Osteoblast (primary cell): ENCODE data around the gene SLC43A3. TPM values are rescaled to one million over a fixed set of nuclear protein-coding genes. Genes with fewer than 3 reads are reported as not detected.

Experiments
- DNase-seq: peaks from one replicate; pipeline ENCODE4 v3.0.0; 2011; ENCODE audit warnings: low spot score, mixed read lengths; ENCODE audit not compliant: insufficient read length; ENCODE audit errors: missing footprints
- H2AFZ ChIP-seq: 2 replicates; pipeline ENCODE4 v1.6.0; 2011; ENCODE audit warnings: mild to moderate bottlenecking, low read length
- H3K27ac ChIP-seq: 2 replicates; pipeline ENCODE4 v1.5.1; 2011; ENCODE audit warnings: mild to moderate bottlenecking, low read depth, low read length, moderate library complexity
- H3K27me3 ChIP-seq: 2 replicates; pipeline ENCODE4 v1.6.0; 2012; ENCODE audit warnings: mild to moderate bottlenecking, control low read depth, inconsistent platforms, low read length, moderate library complexity; ENCODE audit not compliant: insufficient read depth
- H3K36me3 ChIP-seq: 2 replicates; pipeline ENCODE4 v1.5.1; 2011; ENCODE audit warnings: mild to moderate bottlenecking, low read length, control low read depth, moderate library complexity; ENCODE audit not compliant: insufficient read depth
- H3K4me1 ChIP-seq: 2 replicates; pipeline ENCODE4 v1.5.1; 2011; ENCODE audit warnings: mild to moderate bottlenecking, low read length, control low read depth, moderate library complexity; ENCODE audit not compliant: insufficient read depth
- H3K4me2 ChIP-seq: 2 replicates; pipeline ENCODE4 v1.6.0; 2011; ENCODE audit warnings: mild to moderate bottlenecking, low read length; ENCODE audit not compliant: insufficient read depth
- H3K4me3 ChIP-seq: fragments of 200-600 bp; sonication (generic); 3 replicates; pipeline ENCODE4 v1.5.1; 2012; ENCODE audit warnings: mild to moderate bottlenecking, low read length, inconsistent platforms; ENCODE audit not compliant: insufficient read depth
- H3K79me2 ChIP-seq: 2 replicates; pipeline ENCODE4 v1.6.0; 2012; ENCODE audit warnings: mild to moderate bottlenecking, low read length, control low read depth, inconsistent platforms; ENCODE audit not compliant: insufficient read depth
- H3K9me3 ChIP-seq: 2 replicates; pipeline ENCODE4 v1.5.1; 2011; ENCODE audit warnings: low read depth, low read length, control low read depth
- H4K20me1 ChIP-seq: 2 replicates; pipeline ENCODE4 v1.6.0; 2012; ENCODE audit warnings: mild to moderate bottlenecking, low read length, control low read depth; ENCODE audit not compliant: insufficient read depth
- CTCF ChIP-seq: IDR thresholded peaks from 2 replicates; pipeline ENCODE4 v1.5.1; 2011; ENCODE audit warnings: mild to moderate bottlenecking, low read depth, low read length, moderate library complexity; ENCODE audit errors: extremely low read depth
- total RNA-seq: library from RNA; depleted of rRNA; stranded (reverse); fragments of >200 nt; gene quantifications from 2 replicates; pipeline ENCODE4 v1.2.3, GENCODE V29; 2012

Gene SLC43A3
- total RNA-seq, 1 donor = 51.4 TPM

DNA sequence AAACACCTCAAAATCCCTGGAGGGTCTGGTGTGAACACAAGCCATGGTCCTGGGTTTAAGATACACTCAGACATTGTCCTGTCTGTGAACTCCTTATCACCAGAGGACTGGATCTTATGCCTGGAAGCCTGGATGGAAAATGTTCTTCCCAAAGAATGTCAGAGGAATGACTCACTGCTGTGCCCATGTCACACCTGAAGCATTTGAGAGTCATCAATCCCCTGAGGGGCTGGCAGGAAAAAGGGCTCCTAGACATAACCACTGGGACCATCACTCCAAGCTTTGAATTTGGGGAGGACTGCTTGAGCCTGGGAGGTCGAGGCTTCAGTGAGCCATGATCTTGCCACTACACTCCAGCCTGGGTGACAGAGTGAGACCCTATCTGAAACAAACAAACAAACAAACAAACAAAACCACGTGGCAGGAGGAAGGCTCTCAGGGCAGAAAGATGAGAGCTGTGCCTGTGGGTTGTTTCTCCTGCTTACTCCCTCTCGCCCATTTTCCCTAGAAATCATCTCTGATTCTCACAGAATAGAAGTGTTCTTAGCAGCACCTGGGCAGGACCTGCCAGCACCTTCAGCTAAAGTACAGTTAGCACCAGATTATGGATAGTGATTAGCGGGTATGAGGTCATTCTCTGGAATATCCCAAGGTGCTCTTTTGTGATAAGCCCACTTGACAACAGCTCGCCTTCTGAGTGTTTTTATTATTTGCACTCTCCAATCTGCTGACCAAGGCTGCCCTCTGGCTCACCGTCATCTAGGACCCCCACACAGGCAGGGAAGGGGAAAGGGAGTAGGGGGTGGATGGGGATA lies 24.5 kb downstream of the SLC43A3 start:
- H4K20me1 ChIP-seq = no peaks in the 10 kb centered on the region
- TF ChIP-seq CTCF = no peak
- H3K4me3 ChIP-seq = no peak overlapping the region
- H3K27ac ChIP-seq = no peak overlapping the region
- no peak overlapping the region for H2AFZ ChIP-seq
- no peak overlapping the region for H3K4me2 ChIP-seq
- peaks cover 5% of the 10 kb centered on the region for H3K27me3 ChIP-seq
- peaks cover 4% of the 10 kb centered on the region for H3K36me3 ChIP-seq
- H3K79me2 ChIP-seq = no peaks in the 10 kb centered on the region
- no peak for DNase-seq
- no peaks in the 10 kb centered on the region for H3K9me3 ChIP-seq
- H3K4me1 ChIP-seq = peaks cover 3% of the 10 kb centered on the region

DNA sequence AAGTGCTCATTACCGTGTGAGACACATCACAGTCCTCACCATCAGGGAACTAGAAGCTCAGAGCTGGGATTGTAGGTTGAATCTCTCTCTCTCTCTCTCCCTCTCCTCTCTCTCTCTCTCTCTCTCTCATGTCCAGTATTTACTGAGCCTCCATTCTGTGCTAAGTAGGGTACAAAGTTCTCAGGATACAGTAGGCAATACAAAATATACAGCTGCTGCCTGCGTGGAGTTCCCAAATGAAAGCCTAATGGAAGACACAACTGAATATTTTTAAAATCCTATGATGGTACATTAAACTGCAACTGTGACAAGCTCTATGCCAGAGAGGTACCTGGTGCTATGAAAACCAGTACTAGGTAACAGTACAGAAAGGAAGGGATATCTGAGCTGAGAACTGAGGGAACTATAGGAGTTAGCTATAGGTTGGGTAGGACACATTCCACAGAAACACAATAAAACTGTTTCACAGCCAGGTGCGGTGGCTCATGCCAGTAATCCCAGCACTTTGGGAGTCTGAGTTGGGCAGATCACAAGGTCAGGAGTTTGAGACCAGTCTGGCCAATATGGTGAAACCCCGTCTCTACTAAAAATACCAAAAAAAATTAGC lies 26.8 kb downstream of the SLC43A3 start:
- Histone ChIP-seq H3K4me3 (no peak overlapping the region), H3K4me2 (no peak overlapping the region), H3K9me3 (no peaks in the 10 kb centered on the region), H3K79me2 (no peaks in the 10 kb centered on the region), H3K27ac (no peak overlapping the region), H3K36me3 (no peaks in the 10 kb centered on the region), H3K27me3 (peaks cover 5% of the 10 kb centered on the region), H3K4me1 (no peaks in the 10 kb centered on the region), H2AFZ (no peak overlapping the region), H4K20me1 (no peaks in the 10 kb centered on the region)
- no peak for DNase-seq
- no peak for TF ChIP-seq CTCF

DNA sequence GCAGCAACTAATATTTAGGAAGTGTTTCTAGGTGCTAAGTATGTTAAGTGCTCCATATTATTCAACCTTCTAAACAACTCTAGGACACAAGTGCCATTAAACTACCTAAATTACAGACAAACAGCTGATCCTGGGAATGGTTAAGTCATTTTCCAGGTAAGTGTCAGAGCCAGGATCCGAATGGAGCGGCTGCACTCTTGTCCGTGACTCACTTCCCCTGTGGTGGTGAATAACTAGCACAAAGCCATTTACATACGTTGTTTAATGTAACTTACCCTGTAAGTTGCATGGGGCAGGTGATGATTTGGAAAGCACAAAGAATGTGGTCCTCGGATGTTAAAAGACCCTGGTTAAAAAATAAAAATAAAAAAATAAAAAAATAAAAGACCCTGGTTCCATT lies 27.7 kb downstream of the SLC43A3 start:
- Histone ChIP-seq H3K36me3 (no peaks in the 10 kb centered on the region), H3K4me3 (no peak overlapping the region), H3K79me2 (no peaks in the 10 kb centered on the region), H4K20me1 (no peaks in the 10 kb centered on the region), H3K27ac (no peak overlapping the region), H3K4me1 (no peaks in the 10 kb centered on the region), H3K27me3 (peaks cover 5% of the 10 kb centered on the region), H3K4me2 (no peak overlapping the region), H3K9me3 (no peaks in the 10 kb centered on the region), H2AFZ (no peak overlapping the region)
- TF ChIP-seq CTCF = no peak
- no peak for DNase-seq

- no peak for DNase-seq
- no peak overlapping the region for H3K27ac ChIP-seq
- H3K4me3 ChIP-seq = no peak overlapping the region
- no peak for TF ChIP-seq CTCF
- no peaks in the 10 kb centered on the region for H3K4me1 ChIP-seq
- H3K79me2 ChIP-seq = no peaks in the 10 kb centered on the region
- no peaks in the 10 kb centered on the region for H3K36me3 ChIP-seq
- H2AFZ ChIP-seq = no peak overlapping the region
- H4K20me1 ChIP-seq = no peaks in the 10 kb centered on the region
- H3K9me3 ChIP-seq = no peaks in the 10 kb centered on the region
- peaks cover 8% of the 10 kb centered on the region for H3K27me3 ChIP-seq
- no peak overlapping the region for H3K4me2 ChIP-seq
These were observed 29.4 kb downstream of the SLC43A3 start for GRCh38 chr11:57397394-57397990.
